Body of pancreas (tissue), 4 donors: ENCODE data around the gene TACC2. TPM values are rescaled to one million over a fixed set of nuclear protein-coding genes. Genes with fewer than 3 reads are reported as not detected.

Source experiments
- ATAC-seq: fragments of 150-250 bp; one replicate; pipeline ENCODE4 v1.9.1; 2016
- DNase-seq, 4 donors: peaks; one replicate each; pipeline ENCODE4 v3.0.0-alpha.2; 2019
- H3K27ac ChIP-seq, 4 donors: fragments of 200-600 bp; sonication (generic); 1 replicate in 3 of 4; 2 replicates in 1 of 4; pipeline versions ENCODE4 v1.5.1 to v1.6.1; 2016 to 2019; ENCODE audit warnings: mild to moderate bottlenecking in 1 of 4, mixed read lengths in 1 of 4, moderate library complexity in 1 of 4
- H3K27me3 ChIP-seq, 2 donors: fragments of 200-600 bp; sonication (generic); one replicate each; pipeline ENCODE4 v1.6.0; 2016; ENCODE audit warnings: mild to moderate bottlenecking in 1 of 2
- H3K36me3 ChIP-seq, 2 donors: fragments of 200-600 bp; sonication (generic); replicated peaks in 1 of 2; 2 replicates each; pipeline ENCODE4 v1.5.1; 2016; ENCODE audit warnings: low read depth in 2 of 2; ENCODE audit not compliant: insufficient read depth in 1 of 2
- H3K4me1 ChIP-seq: fragments of 200-600 bp; sonication (generic); one replicate; pipeline ENCODE4 v1.6.0; 2016
- H3K4me3 ChIP-seq, 2 donors: fragments of 200-600 bp; sonication (generic); 1 replicate in 1 of 2; 2 replicates in 1 of 2; pipeline ENCODE4 v1.5.1; 2016 to 2019
- H3K9me3 ChIP-seq, 3 donors: fragments of 200-600 bp; sonication (generic); 1 replicate in 2 of 3; 2 replicates in 1 of 3; pipeline ENCODE4 v1.5.1; 2016
- POLR2A ChIP-seq, 3 donors: fragments of 450-650 bp; IDR thresholded peaks; one replicate each; pipeline ENCODE4 v1.6.1; 2016; ENCODE audit warnings: antibody characterized with exemption in 3 of 3, mild to moderate bottlenecking in 2 of 3
- WGBS, 2 donors: methylation state at CpG; one replicate each; pipeline ENCODE4 v1.1.5; 2017; 5-methylcytosine and 5-hydroxymethylcytosine counted together
- intact Hi-C: fragments of 100-400 bp; cut with DNase I; formaldehyde crosslinking; loops from one replicate; pipeline ENCODE4 v1.15.1; 2023
- total RNA-seq, 2 donors: library from RNA; depleted of rRNA; stranded (reverse); fragments of >200 nt; gene quantifications; one replicate each; pipeline ENCODE4 v1.1.0, GENCODE V29; 2016
- TF ChIP-seq, protein P1 (sequence below), 7 experiments: fragments of 450-650 bp in 4 of 7; fragments of 200-600 bp in 3 of 7; sonication (generic) in 3 of 7; IDR thresholded peaks; one replicate each; pipeline ENCODE4 v1.5.1; 2016 to 2019; ENCODE audit warnings: antibody characterized with exemption in 7 of 7

The TACC2 gene
- total RNA-seq, 2 donors from 2014 or later: 29.0 to 38.7 TPM

DNA sequence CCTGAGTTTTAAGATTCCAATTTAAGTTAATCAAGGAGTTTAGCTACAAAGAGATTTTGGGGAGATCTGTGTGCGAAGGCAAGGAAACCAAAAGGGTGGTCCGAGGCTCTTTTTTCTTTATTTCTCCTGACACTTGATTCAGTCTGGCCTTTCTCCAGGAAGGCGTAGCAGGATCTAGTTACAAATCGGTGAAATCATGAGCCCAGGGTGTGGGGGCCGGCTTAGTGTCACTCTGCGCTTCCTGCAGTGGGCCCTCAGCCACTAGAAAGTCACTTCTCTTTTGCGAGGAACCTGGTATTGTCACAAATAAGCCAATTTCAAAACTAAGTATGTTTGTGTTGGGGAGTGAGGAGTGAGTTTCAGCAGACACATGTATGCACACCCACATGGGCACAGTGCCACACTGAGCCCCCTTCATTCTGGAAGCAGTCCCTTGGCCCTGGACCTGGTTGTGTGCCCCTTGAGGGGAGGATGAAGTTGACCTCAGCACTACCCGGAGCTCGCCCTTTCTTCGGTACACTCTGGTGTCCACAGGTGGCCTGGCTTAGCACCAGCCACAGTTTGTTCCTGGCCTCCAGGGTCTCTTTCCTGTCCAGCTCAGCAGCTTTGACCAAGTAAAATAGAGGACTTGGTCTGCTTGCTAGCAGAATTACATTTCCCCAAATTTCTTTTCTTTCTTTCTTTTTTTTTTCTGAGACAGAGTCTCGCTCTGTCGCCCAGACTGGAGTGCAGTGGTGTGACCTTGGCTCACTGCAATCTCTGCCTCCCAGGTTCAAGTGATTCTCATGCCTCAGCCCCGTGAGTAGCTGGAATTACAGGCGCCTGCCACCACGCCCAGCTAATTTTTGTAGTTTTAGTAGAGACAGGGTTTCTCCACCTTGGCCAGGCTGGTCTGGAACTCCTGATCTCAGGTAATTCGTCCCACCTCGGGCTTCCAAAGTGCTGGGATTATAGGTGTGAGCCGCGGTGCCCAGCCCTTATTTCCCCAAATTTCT, 198.2 kb downstream of the TACC2 start:
- peaks cover 14% of the 10 kb centered on the region for H3K4me1 ChIP-seq
- intact Hi-C loops: no loop called here
- H3K9me3 ChIP-seq: no peaks in the 10 kb centered on the region
- no peaks in the 10 kb centered on the region for H3K36me3 ChIP-seq
- TF ChIP-seq, protein P1, sequence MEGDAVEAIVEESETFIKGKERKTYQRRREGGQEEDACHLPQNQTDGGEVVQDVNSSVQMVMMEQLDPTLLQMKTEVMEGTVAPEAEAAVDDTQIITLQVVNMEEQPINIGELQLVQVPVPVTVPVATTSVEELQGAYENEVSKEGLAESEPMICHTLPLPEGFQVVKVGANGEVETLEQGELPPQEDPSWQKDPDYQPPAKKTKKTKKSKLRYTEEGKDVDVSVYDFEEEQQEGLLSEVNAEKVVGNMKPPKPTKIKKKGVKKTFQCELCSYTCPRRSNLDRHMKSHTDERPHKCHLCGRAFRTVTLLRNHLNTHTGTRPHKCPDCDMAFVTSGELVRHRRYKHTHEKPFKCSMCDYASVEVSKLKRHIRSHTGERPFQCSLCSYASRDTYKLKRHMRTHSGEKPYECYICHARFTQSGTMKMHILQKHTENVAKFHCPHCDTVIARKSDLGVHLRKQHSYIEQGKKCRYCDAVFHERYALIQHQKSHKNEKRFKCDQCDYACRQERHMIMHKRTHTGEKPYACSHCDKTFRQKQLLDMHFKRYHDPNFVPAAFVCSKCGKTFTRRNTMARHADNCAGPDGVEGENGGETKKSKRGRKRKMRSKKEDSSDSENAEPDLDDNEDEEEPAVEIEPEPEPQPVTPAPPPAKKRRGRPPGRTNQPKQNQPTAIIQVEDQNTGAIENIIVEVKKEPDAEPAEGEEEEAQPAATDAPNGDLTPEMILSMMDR (IDR thresholded peaks at IDR 0.05): no peak
- TF ChIP-seq POLR2A (IDR thresholded peaks at IDR 0.05): no peak
- H3K27ac ChIP-seq: no peak overlapping the region
- H3K27me3 ChIP-seq: no peaks in the 10 kb centered on the region
- ATAC-seq (no peak), DNase-seq (no peak)
- 84 to 92% methylated on average over 19 of the region's 19 CpGs for WGBS, 2 donors
- no peak overlapping the region for H3K4me3 ChIP-seq

DNA sequence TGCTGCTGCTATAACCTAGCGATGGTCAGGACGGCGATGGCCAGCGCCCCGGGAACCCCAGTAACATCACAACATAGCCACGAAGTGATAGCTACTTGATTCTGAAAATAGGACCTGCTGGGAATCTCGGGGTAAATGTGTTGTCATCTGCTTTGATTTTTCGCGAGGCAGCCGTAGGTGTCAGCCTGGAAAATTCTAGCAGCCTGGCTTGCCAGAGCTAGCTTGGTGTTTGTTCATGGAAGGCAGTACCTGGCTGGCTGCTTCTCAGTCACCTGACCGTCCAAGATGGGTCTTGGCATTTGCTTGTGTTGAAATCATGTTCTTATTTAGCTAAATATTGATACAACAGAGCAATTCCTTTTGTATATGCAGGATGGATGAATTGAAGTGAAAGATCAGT, 199.7 kb downstream of the TACC2 start:
- no peak for ATAC-seq
- peaks cover 3% of the 10 kb centered on the region for H3K4me1 ChIP-seq
- intact Hi-C loops: no loop called here
- 76 to 86% methylated on average over 11 of the region's 11 CpGs for WGBS, 2 donors
- no peaks in the 10 kb centered on the region for H3K27me3 ChIP-seq
- H3K27ac ChIP-seq: no peak overlapping the region
- no peaks in the 10 kb centered on the region for H3K36me3 ChIP-seq
- H3K4me3 ChIP-seq: no peak overlapping the region
- H3K9me3 ChIP-seq: no peaks in the 10 kb centered on the region
- TF ChIP-seq POLR2A (IDR thresholded peaks at IDR 0.05): no peak
- TF ChIP-seq, protein P1 (IDR thresholded peaks at IDR 0.05): no peak
- DNase-seq: peak in 1 of 4 donors; percentile 22

DNA sequence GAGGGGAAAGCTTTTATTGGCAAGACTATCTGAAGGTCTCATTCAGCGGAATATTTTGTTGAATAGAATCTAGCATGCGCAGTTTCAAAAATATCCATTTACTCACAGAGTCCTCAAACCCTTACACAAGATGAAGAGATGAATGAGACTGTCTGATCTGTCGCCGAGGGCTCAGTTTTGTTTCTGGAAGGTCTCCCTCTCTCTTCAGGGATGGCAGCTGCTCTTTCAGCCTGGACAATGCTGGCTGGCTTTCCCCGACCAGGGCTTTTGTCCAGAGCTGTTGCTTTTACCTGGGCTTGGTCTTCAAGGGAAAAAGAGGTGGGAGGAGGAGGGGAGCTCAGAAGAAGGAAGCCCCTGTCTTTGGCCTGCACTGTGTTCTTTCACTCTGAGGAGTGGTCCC, 200.2 kb downstream of the TACC2 start:
- no peak overlapping the region for H3K4me3 ChIP-seq
- no peaks in the 10 kb centered on the region for H3K36me3 ChIP-seq
- H3K9me3 ChIP-seq: no peaks in the 10 kb centered on the region
- WGBS, 2 donors: 92 to 94% methylated on average over 4 to 5 of the region's 5 CpGs
- DNase-seq (no peak), ATAC-seq (no peak)
- H3K4me1 ChIP-seq: no peaks in the 10 kb centered on the region
- TF ChIP-seq, protein P1 (IDR thresholded peaks at IDR 0.05): no peak
- no peak for TF ChIP-seq POLR2A (IDR thresholded peaks at IDR 0.05)
- no peaks in the 10 kb centered on the region for H3K27me3 ChIP-seq
- intact Hi-C loops: no loop called here
- no peak overlapping the region for H3K27ac ChIP-seq

DNA sequence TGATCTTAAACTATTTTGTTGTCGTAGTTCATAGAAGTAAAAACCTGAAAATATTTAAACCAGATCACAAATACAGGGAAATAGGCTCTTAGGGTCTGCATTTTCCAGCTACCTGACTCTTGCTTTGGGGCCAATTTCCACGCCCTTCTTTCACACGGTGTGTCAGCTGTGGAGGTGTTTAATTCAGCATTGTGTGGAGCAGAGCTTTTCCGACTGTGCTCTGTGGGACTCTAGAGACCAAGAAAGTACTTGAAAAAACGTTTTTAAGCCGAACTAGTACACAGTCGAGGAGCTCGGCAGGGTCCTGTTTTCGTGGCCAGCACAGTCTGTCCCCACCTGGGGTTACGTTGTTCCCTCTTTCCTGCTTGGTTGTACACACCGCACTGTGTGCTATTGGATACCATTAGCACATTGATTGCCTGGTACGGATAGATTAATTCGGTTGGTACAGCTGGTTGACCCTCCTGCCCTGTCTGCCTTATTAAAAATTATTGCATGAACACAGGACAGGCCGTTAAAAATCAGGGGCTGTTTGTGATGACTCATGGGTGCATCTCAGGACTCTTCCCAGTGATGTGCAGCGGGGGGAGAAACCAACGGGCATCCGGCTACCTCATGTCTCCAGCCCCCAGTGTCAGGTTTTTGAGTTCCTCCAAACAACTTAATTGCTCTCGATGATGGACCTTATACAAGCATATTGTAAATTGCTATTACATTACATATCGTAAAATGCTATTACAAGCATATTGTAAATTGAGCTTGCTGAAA, 201.4 kb downstream of the TACC2 start:
- Histone ChIP-seq H3K36me3 (no peaks in the 10 kb centered on the region), H3K9me3 (no peaks in the 10 kb centered on the region), H3K27me3 (no peaks in the 10 kb centered on the region), H3K27ac (no peak overlapping the region), H3K4me1 (no peaks in the 10 kb centered on the region), H3K4me3 (no peak overlapping the region)
- intact Hi-C loops: no loop called here
- WGBS, 2 donors: 82 to 87% methylated on average over 19 of the region's 19 CpGs
- no peak for TF ChIP-seq POLR2A (IDR thresholded peaks at IDR 0.05)
- TF ChIP-seq, protein P1 (IDR thresholded peaks at IDR 0.05): no peak
- DNase-seq: no peak
- no peak for ATAC-seq
